Smooth muscle cell (in vitro differentiated cells): Measurements from ENCODE around the gene CYP2C8. TPM values are rescaled to one million over a fixed set of nuclear protein-coding genes. Genes with fewer than 3 reads are reported as not detected.
"Not testable (repeated sequence)": the region's sequence is repeated elsewhere in the genome, so short reads cannot be mapped to it uniquely, and the experiment has no call there.

Source experiments
- DNase-seq: peaks from one replicate; lab custom pipeline; 2025; ENCODE audit not compliant: unreplicated experiment; lab: John Stamatoyannopoulos, UW
- H2AFZ ChIP-seq: fragments of 200-600 bp; sonication (generic); 2 replicates; pipeline ENCODE4 v1.6.0; 2016; ENCODE audit warnings: antibody characterized with exemption, low read depth, mild to moderate bottlenecking
- H3F3A ChIP-seq: fragments of 200-600 bp; sonication (generic); 2 replicates; pipeline ENCODE4 v1.6.0; 2017; ENCODE audit warnings: antibody characterized with exemption, low read depth
- H3K27ac ChIP-seq: fragments of 200-600 bp; sonication (generic); 2 replicates; pipeline ENCODE4 v1.5.1; 2016; ENCODE audit warnings: low read depth, mild to moderate bottlenecking
- H3K27me3 ChIP-seq: fragments of 200-600 bp; sonication (generic); 2 replicates; pipeline ENCODE4 v1.6.1; 2016; ENCODE audit warnings: low read depth, mild to moderate bottlenecking
- H3K36me3 ChIP-seq: fragments of 200-600 bp; sonication (generic); 2 replicates; pipeline ENCODE4 v1.5.1; 2016; ENCODE audit warnings: low read depth
- H3K4me1 ChIP-seq: fragments of 200-600 bp; sonication (generic); 2 replicates; pipeline ENCODE4 v1.5.1; 2016; ENCODE audit warnings: low read depth
- H3K4me2 ChIP-seq: fragments of 200-600 bp; sonication (generic); 2 replicates; pipeline ENCODE4 v1.6.0; 2016; ENCODE audit warnings: mild to moderate bottlenecking
- H3K4me3 ChIP-seq: fragments of 200-600 bp; sonication (generic); 2 replicates; pipeline ENCODE4 v1.5.1; 2016; ENCODE audit warnings: mild to moderate bottlenecking
- H3K79me2 ChIP-seq: fragments of 200-600 bp; sonication (generic); 2 replicates; pipeline ENCODE4 v1.6.0; 2016; ENCODE audit warnings: low read depth, mild to moderate bottlenecking
- H3K9ac ChIP-seq: fragments of 200-600 bp; sonication (generic); 2 replicates; pipeline ENCODE4 v1.6.0; 2016; ENCODE audit warnings: low read depth
- H3K9me3 ChIP-seq: fragments of 200-600 bp; sonication (generic); replicated peaks from 2 replicates; pipeline ENCODE4 v1.5.1; 2016; ENCODE audit warnings: low read depth
- H4K20me1 ChIP-seq: fragments of 200-600 bp; sonication (generic); 2 replicates; pipeline ENCODE4 v1.6.0; 2016; ENCODE audit warnings: low read depth
- CTCF ChIP-seq: fragments of 200-600 bp; sonication (generic); IDR thresholded peaks from 2 replicates; pipeline ENCODE4 v1.5.1; 2017; ENCODE audit warnings: borderline replicate concordance, mild to moderate bottlenecking, antibody characterized with exemption; ENCODE audit not compliant: insufficient read depth, poor library complexity, severe bottlenecking
- WGBS: methylation state at CpG from one replicate; pipeline ENCODE4 v1.1.7; 2016; ENCODE audit warnings: low lambda C conversion rate; 5-methylcytosine and 5-hydroxymethylcytosine counted together
- polyA plus RNA-seq: library from polyadenylated mRNA; unstranded; fragments of >200 nt; fragmentation: Nextera tagmentation; extraction: Ambion mirVana; gene quantifications from 2 replicates; pipeline ENCODE4 v1.2.1, GENCODE V29; 2016
- total RNA-seq: library from RNA; depleted of rRNA; stranded (reverse); fragments of >200 nt; gene quantifications from 2 replicates; pipeline ENCODE4 v1.2.3, GENCODE V29; 2014

CYP2C8 gene
- total and polyA plus RNA-seq, 2 experiments from 2014 or later = 1.8 TPM; not detected in 1

GRCh38 chr10:95096143-95096542, 26.8 kb upstream of the CYP2C8 start:
- 92% methylated on average over 1 of the region's 1 CpG for WGBS
- DNase-seq = no peak
- Histone ChIP-seq H3K4me2 (no peak overlapping the region), H3K4me1 (no peaks in the 10 kb centered on the region), H3K27ac (no peak overlapping the region), H3F3A (no peaks in the 10 kb centered on the region), H3K36me3 (no peaks in the 10 kb centered on the region), H3K27me3 (no peaks in the 10 kb centered on the region), H4K20me1 (no peaks in the 10 kb centered on the region), H3K79me2 (no peaks in the 10 kb centered on the region), H2AFZ (no peak overlapping the region), H3K9me3 (no peaks in the 10 kb centered on the region), H3K4me3 (no peak overlapping the region), H3K9ac (no peak overlapping the region)
- no peak for TF ChIP-seq CTCF

- H3K27me3 ChIP-seq, H3K4me2 ChIP-seq, H3K9ac ChIP-seq, H3K27ac ChIP-seq, H3K4me3 ChIP-seq, DNase-seq, H2AFZ ChIP-seq, H3K4me1 ChIP-seq, H3K36me3 ChIP-seq, H3K9me3 ChIP-seq, H3K79me2 ChIP-seq, H3F3A ChIP-seq, H4K20me1 ChIP-seq: not testable (repeated sequence)
- WGBS = 83% methylated on average over 5 of the region's 5 CpGs
These were observed 10.3 kb upstream of the CYP2C8 start for GRCh38 chr10:95079626-95080025.

- Histone ChIP-seq H3K27me3 (no peaks in the 10 kb centered on the region), H4K20me1 (no peaks in the 10 kb centered on the region), H3K9me3 (no peaks in the 10 kb centered on the region), H3K36me3 (no peaks in the 10 kb centered on the region), H3F3A (no peaks in the 10 kb centered on the region), H3K4me3 (no peak overlapping the region), H3K4me2 (no peak overlapping the region), H3K27ac (no peak overlapping the region), H3K9ac (no peak overlapping the region), H3K4me1 (no peaks in the 10 kb centered on the region), H2AFZ (no peak overlapping the region), H3K79me2 (no peaks in the 10 kb centered on the region)
- TF ChIP-seq CTCF = no peak
- no peak for DNase-seq
These were observed 8.3 kb upstream of the CYP2C8 start for GRCh38 chr10:95077556-95077955.

- no peak overlapping the region for H3K4me3 ChIP-seq
- WGBS = 79% methylated on average over 3 of the region's 3 CpGs
- DNase-seq = no peak
These were observed 1.9 kb upstream of the CYP2C8 start for GRCh38 chr10:95071107-95071660.

GRCh38 chr10:95064125-95064524, 5.2 kb downstream of the CYP2C8 start:
- H3K79me2 ChIP-seq, H2AFZ ChIP-seq, H4K20me1 ChIP-seq, H3K4me1 ChIP-seq, H3F3A ChIP-seq, DNase-seq, H3K9me3 ChIP-seq, H3K27me3 ChIP-seq, H3K4me2 ChIP-seq, H3K36me3 ChIP-seq, H3K9ac ChIP-seq, H3K27ac ChIP-seq, H3K4me3 ChIP-seq: not testable (repeated sequence)
- 85% methylated on average over 4 of the region's 4 CpGs for WGBS

More at GRCh38 chr10:95071107-95071660, 1.9 kb upstream of the CYP2C8 start:
- no peak overlapping the region for H3K4me2 ChIP-seq
- H3K27me3 ChIP-seq = no peaks in the 10 kb centered on the region
- no peak overlapping the region for H3K9ac ChIP-seq
- no peak overlapping the region for H3K27ac ChIP-seq
- no peak overlapping the region for H2AFZ ChIP-seq
- TF ChIP-seq CTCF = no peak
- no peaks in the 10 kb centered on the region for H3F3A ChIP-seq
- no peaks in the 10 kb centered on the region for H3K4me1 ChIP-seq
- H3K9me3 ChIP-seq = no peaks in the 10 kb centered on the region
- H3K79me2 ChIP-seq = no peaks in the 10 kb centered on the region
- H4K20me1 ChIP-seq = no peaks in the 10 kb centered on the region
- H3K36me3 ChIP-seq = no peaks in the 10 kb centered on the region
